Cardiac fibroblast (primary cell): ENCODE data around the gene MATCAP1.

Experiments used
- DNase-seq, 2 donors: peaks; one replicate each; pipeline versions ENCODE4 v3.0.0 to v3.0.0-alpha.2; 2010; ENCODE audit warnings: low read depth in 2 of 2
- H3K4me3 ChIP-seq, 2 donors: replicated peaks in 1 of 2; 1 replicate in 1 of 2; 2 replicates in 1 of 2; pipeline ENCODE4 v1.5.1; 2011; ENCODE audit warnings: low read depth in 2 of 2, low read length in 2 of 2, mild to moderate bottlenecking in 2 of 2, moderate library complexity in 1 of 2
- CTCF ChIP-seq: IDR thresholded peaks from one replicate; pipeline ENCODE4 v1.5.1; 2011; ENCODE audit warnings: low read depth, mild to moderate bottlenecking, low read length, inconsistent platforms

Gene MATCAP1

DNA sequence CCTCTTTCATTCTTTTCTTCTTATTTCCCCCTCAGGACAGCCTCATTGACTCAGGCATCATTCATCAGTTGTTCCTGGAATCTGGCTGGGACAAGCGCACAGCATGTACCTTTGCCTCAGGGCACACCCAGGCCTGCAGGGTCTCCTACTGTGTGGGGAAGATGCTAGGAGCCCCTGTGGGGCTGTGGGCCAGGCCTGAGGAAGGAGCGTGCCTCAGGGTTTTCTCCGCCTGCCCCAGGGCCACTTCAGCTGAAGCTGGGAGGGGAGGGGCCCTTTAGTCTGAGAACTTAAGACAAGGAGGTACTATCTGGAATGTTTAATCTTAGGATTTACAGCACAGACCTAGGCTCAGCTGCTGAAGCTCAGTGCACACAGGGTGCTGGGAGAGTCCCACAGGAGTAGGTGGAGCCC is 23.1 kb upstream of the MATCAP1 start:
- TF ChIP-seq CTCF: no peak
- H3K4me3 ChIP-seq: no peak overlapping the region
- DNase-seq: peak in 1 of 2 donors; percentile 46

DNA sequence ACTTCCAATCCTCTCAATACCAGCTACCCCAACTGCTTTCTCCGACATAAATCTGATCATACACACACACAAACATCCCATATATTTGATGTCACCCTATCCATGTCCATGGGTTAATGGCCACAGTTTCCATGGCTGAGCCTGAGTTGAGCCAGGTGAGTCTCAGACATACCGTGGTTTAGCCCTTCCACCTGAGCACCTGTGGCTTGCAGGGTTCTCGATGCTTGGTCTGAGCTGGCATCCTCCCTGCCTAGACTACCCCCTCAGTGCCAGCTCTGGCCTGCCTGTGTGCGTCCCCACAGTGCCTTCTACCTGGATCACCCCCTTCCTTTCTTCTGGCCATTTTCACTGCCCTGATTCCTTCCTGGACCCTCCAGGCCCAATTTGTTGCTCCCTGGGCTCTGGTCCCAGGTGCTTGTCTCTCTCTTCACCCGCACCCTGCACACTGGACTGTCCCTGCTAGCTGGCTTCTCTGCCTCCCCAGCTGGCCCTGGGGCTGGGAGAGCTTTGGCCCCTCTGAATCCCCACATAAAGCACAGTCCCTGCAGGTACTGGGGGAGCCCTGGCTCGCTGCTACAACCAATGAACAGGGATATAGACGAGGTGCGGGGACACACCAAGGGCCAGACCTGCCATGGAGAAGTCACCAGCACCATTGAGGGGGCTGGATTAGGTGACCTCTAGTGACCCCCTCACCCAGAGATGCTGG is 22.5 kb upstream of the MATCAP1 start:
- no peak for DNase-seq
- no peak overlapping the region for H3K4me3 ChIP-seq

DNA sequence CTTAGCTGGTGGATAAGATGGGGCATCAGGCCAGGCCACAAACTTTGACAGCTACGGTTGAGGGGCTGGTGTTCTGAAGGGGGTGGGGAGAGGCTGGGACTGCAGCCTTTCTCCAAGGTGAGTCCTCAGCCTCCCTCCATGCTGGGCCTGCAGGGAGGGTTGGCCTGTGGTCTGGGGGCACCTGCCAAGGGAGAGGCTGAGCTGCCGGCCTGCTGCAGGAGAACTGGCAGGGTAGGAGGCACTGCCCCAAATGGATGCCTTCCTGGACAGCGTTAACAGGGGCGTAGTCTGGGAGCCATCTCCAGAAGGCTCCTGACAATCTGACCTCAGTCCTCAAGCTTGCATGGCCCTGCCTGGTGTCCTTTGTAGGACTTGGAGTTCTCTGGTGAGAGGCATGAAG is 20.3 kb upstream of the MATCAP1 start:
- no peak for TF ChIP-seq CTCF
- H3K4me3 ChIP-seq: no peak overlapping the region
- DNase-seq: no peak

More for the DNA sequence above, 22.5 kb upstream of the MATCAP1 start:
- no peak for TF ChIP-seq CTCF

- TF ChIP-seq CTCF: no peak
- DNase-seq: no peak
- no peak overlapping the region for H3K4me3 ChIP-seq
These were observed 19.3 kb upstream of the MATCAP1 start for GRCh38 chr16:67202956-67203493.

DNA sequence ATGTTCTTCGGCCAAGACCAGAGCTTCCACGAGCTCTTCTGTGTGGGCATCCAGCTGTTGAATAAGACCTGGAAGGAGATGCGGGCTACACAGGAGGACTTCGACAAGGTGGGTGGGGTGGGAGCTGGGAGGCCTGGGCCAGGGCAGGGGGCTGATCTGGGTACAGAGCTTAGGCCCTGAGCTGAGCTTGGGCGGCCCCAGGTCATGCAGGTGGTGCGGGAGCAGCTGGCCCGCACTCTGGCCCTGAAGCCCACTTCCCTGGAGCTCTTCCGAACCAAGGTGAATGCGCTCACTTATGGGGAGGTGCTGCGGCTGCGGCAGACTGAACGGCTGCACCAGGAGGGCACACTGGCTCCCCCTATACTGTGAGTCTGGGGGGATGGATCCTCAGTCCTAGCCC is 18.7 kb upstream of the MATCAP1 start:
- TF ChIP-seq CTCF: no peak
- no peak overlapping the region for H3K4me3 ChIP-seq
- DNase-seq: no peak

- no peak for TF ChIP-seq CTCF
- no peak for DNase-seq
- H3K4me3 ChIP-seq: no peak overlapping the region
These were observed 17.9 kb upstream of the MATCAP1 start for GRCh38 chr16:67201411-67202345.
